ENCODE measurements around the gene ELF1. TPM values are rescaled to one million over a fixed set of nuclear protein-coding genes. Genes with fewer than 3 reads are reported as not detected.

Gene ELF1
- total and polyA plus RNA-seq, 11 donors, result 7.7 to 75.4 (median 33.5) TPM

- Histone ChIP-seq H3K9me3 (no peaks in the 10 kb centered on the region), H3K36me3 (peaks cover 0 to 5% (median 0%) of the 10 kb centered on the region in 9 donors), H3K4me1 (peaks cover 18 to 85% (median 50%) of the 10 kb centered on the region in 12 donors), H3K27ac (peak overlapping the region; percentile 73 to 95 (median 82)), H3K4me3 (peak overlapping the region in 10 of 12 donors; percentile 14 to 57 (median 38)), H3K27me3 (no peaks in the 10 kb centered on the region)
- 15 to 36% (median 18%) methylated on average over 3 of the region's 3 CpGs for WGBS, 4 donors
- intact Hi-C loops (cut with DNase I), result loop anchor here in 6 of 10 donors (2.0 to 10.0 kb wide), 5 partner anchors 60 to 210 kb away; partner anchors contain the start of genes WBP4 (in 5 of the 6) and MRPS31 (in 1 of the 6)
- ATAC-seq, result peak in 1 of 4 donors; percentile 43
- no peak for DNase-seq
- TF ChIP-seq POLR2A (IDR thresholded peaks at IDR 0.05) (no peak), CTCF (IDR thresholded peaks at IDR 0.05) (no peak)
These were observed 34.3 kb downstream of the ELF1 start for GRCh38 chr13:40984668-40985366.

GRCh38 chr13:40983725-40984667 is 35.1 kb downstream of the ELF1 start:
- DNase-seq (no peak), ATAC-seq (peak in 1 of 4 donors; percentile 18)
- Histone ChIP-seq H3K4me1 (peaks cover 18 to 87% (median 52%) of the 10 kb centered on the region in 12 donors), H3K4me3 (peak overlapping the region in 9 of 12 donors; percentile 28 to 57 (median 39)), H3K27me3 (no peaks in the 10 kb centered on the region), H3K9me3 (no peaks in the 10 kb centered on the region), H3K36me3 (peaks cover 0 to 5% (median 0%) of the 10 kb centered on the region in 9 donors), H3K27ac (peak overlapping the region; percentile 73 to 95 (median 82))
- TF ChIP-seq POLR2A (IDR thresholded peaks at IDR 0.05) (no peak), CTCF (IDR thresholded peaks at IDR 0.05) (no peak)
- intact Hi-C loops (cut with DNase I), result loop anchor here in 5 of 10 donors (2.0 to 10.0 kb wide), 5 partner anchors 59 to 209 kb away; partner anchors contain the start of genes WBP4 (in 4 of the 5) and MRPS31 (in 1 of the 5)
- WGBS, 4 donors, result 79 to 84% (median 83%) methylated on average over 4 of the region's 4 CpGs

GRCh38 chr13:40983259-40983658 is 35.9 kb downstream of the ELF1 start:
- peak overlapping the region; percentile 73 to 95 (median 82) for H3K27ac ChIP-seq
- WGBS, 4 donors, result 18 to 35% (median 25%) methylated on average over 2 of the region's 2 CpGs
- ATAC-seq (peak in 2 of 4 donors; percentile 12 to 36), DNase-seq (no peak)
- TF ChIP-seq POLR2A (IDR thresholded peaks at IDR 0.05) (no peak), CTCF (IDR thresholded peaks at IDR 0.05) (no peak)
- peaks cover 19 to 91% (median 53%) of the 10 kb centered on the region in 12 donors for H3K4me1 ChIP-seq
- intact Hi-C loops (cut with DNase I), result loop anchor here in 5 of 10 donors (5.0 to 10.0 kb wide), 4 partner anchors 58 to 208 kb away; partner anchors contain the start of genes WBP4 (in 3 of the 5) and MRPS31 (in 1 of the 5)
- H3K4me3 ChIP-seq, result peak overlapping the region in 9 of 12 donors; percentile 36 to 57 (median 46)
- no peaks in the 10 kb centered on the region for H3K9me3 ChIP-seq
- H3K36me3 ChIP-seq, result peaks cover 0 to 5% (median 0%) of the 10 kb centered on the region in 9 donors
- no peaks in the 10 kb centered on the region for H3K27me3 ChIP-seq
